ENCODE measurements around the gene DHDH.

Gene DHDH

GRCh38 chr19:48991873-48992580 is 58.5 kb downstream of the DHDH start:
- peak overlapping the region; percentile 88 to 99 for H3K4me3 ChIP-seq (ENCODE audit: low read length in 2 of 2)
- no peaks in the 10 kb centered on the region for H3K9me3 ChIP-seq (ENCODE audit: control insufficient read depth in 2 of 2, low read length in 2 of 2)
- no peaks in the 10 kb centered on the region for H3K27me3 ChIP-seq (ENCODE audit: control insufficient read depth in 2 of 2, insufficient read depth in 2 of 2, low read length in 2 of 2)
- H3K36me3 ChIP-seq (ENCODE audit: control insufficient read depth in 2 of 2, insufficient read depth in 2 of 2, low read length in 2 of 2), result peaks cover 0 to 19% of the 10 kb centered on the region in 2 donors
- H3K4me1 ChIP-seq (ENCODE audit: control insufficient read depth in 2 of 2, insufficient read depth in 2 of 2, low read length in 2 of 2), result peaks cover 16% of the 10 kb centered on the region in 2 donors
- H3K9ac ChIP-seq (ENCODE audit: low read depth in 1 of 2, low read length in 2 of 2), result peak overlapping the region; percentile 87 to 95
- peak overlapping the region; percentile 98 for H3K27ac ChIP-seq (ENCODE audit: low read depth in 2 of 2, low read length in 2 of 2)

GRCh38 chr19:48992581-48993174 is 59.2 kb downstream of the DHDH start:
- H3K27me3 ChIP-seq (ENCODE audit: control insufficient read depth in 2 of 2, insufficient read depth in 2 of 2, low read length in 2 of 2), result no peaks in the 10 kb centered on the region
- H3K27ac ChIP-seq (ENCODE audit: low read depth in 2 of 2, low read length in 2 of 2), result peak overlapping the region; percentile 98
- peaks cover 0 to 16% of the 10 kb centered on the region in 2 donors for H3K36me3 ChIP-seq (ENCODE audit: control insufficient read depth in 2 of 2, insufficient read depth in 2 of 2, low read length in 2 of 2)
- peak overlapping the region; percentile 87 to 95 for H3K9ac ChIP-seq (ENCODE audit: low read depth in 1 of 2, low read length in 2 of 2)
- no peaks in the 10 kb centered on the region for H3K9me3 ChIP-seq (ENCODE audit: control insufficient read depth in 2 of 2, low read length in 2 of 2)
- peaks cover 16% of the 10 kb centered on the region in 2 donors for H3K4me1 ChIP-seq (ENCODE audit: control insufficient read depth in 2 of 2, insufficient read depth in 2 of 2, low read length in 2 of 2)
- peak overlapping the region; percentile 88 to 99 for H3K4me3 ChIP-seq (ENCODE audit: low read length in 2 of 2)

- H3K9ac ChIP-seq (ENCODE audit: low read depth in 1 of 2, low read length in 2 of 2), result peak within 1 kb of the TSS; percentile 87 to 95
- H3K27ac ChIP-seq (ENCODE audit: low read depth in 2 of 2, low read length in 2 of 2), result peak within 1 kb of the TSS; percentile 98
- no peaks in the 10 kb centered on the region for H3K27me3 ChIP-seq (ENCODE audit: control insufficient read depth in 2 of 2, insufficient read depth in 2 of 2, low read length in 2 of 2)
- peaks cover 16% of the 10 kb centered on the region in 2 donors for H3K4me1 ChIP-seq (ENCODE audit: control insufficient read depth in 2 of 2, insufficient read depth in 2 of 2, low read length in 2 of 2)
- H3K9me3 ChIP-seq (ENCODE audit: control insufficient read depth in 2 of 2, low read length in 2 of 2), result no peaks in the 10 kb centered on the region
- peak within 1 kb of the TSS; percentile 89 to 99 for H3K4me3 ChIP-seq (ENCODE audit: low read length in 2 of 2)
- peaks cover 0 to 11% of the 10 kb centered on the region in 2 donors for H3K36me3 ChIP-seq (ENCODE audit: control insufficient read depth in 2 of 2, insufficient read depth in 2 of 2, low read length in 2 of 2)
Measured at GRCh38 chr19:48993175-48994034, 59.9 kb downstream of the DHDH start, which contains the start of the genes GYS1 and RUVBL2. Gene GYS1, minus strand, starts transcription at chr19:48993309. Its CDS starts 197 bp downstream, at chr19:48993112. Gene RUVBL2, plus strand, starts transcription at chr19:48993887. Its CDS starts 25 bp downstream, at chr19:48993912.

GRCh38 chr19:48994035-48994386 is 60.5 kb downstream of the DHDH start:
- H3K36me3 ChIP-seq (ENCODE audit: control insufficient read depth in 2 of 2, insufficient read depth in 2 of 2, low read length in 2 of 2), result peaks cover 0 to 6% of the 10 kb centered on the region in 2 donors
- peak overlapping the region; percentile 98 for H3K27ac ChIP-seq (ENCODE audit: low read depth in 2 of 2, low read length in 2 of 2)
- no peaks in the 10 kb centered on the region for H3K9me3 ChIP-seq (ENCODE audit: control insufficient read depth in 2 of 2, low read length in 2 of 2)
- H3K4me3 ChIP-seq (ENCODE audit: low read length in 2 of 2), result peak overlapping the region; percentile 89 to 99
- H3K27me3 ChIP-seq (ENCODE audit: control insufficient read depth in 2 of 2, insufficient read depth in 2 of 2, low read length in 2 of 2), result no peaks in the 10 kb centered on the region
- H3K4me1 ChIP-seq (ENCODE audit: control insufficient read depth in 2 of 2, insufficient read depth in 2 of 2, low read length in 2 of 2), result peaks cover 16% of the 10 kb centered on the region in 2 donors
- H3K9ac ChIP-seq (ENCODE audit: low read depth in 1 of 2, low read length in 2 of 2), result peak overlapping the region; percentile 84 to 95

Measured in mucosa of rectum (tissue), 2 donors.